ENCODE results near the gene RRP1. TPM values are rescaled to one million over a fixed set of nuclear protein-coding genes. Genes with fewer than 3 reads are reported as not detected.

Gene RRP1
- total and polyA plus RNA-seq, 10 of the 15 experiments (the other 5 are each of a cell fraction or from before 2014, with no cell fraction given), result 0.34 to 70.8 (median 35.1) TPM

- peak; percentile 85; the same call in 1 of the 2 replicates for TF ChIP-seq PKNOX1 (IDR thresholded peaks at IDR 0.05)
These were observed 16.0 kb downstream of the RRP1 start (continued) for GRCh38 chr21:43805275-43805800.

- RAD21 ChIA-PET (ENCODE audit: unreplicated experiment), result interaction anchor here (1.0 to 1.6 kb wide), 4 partner anchors 11 to 132 kb away, joined by 3 to 8 read pairs (median 4); partner anchors contain the start of gene RRP1
- Histone ChIP-seq H3K27me3 (replicated peaks in 1 of 2; ENCODE audit: control insufficient read depth in 2 of 2, insufficient read depth in 2 of 2, low read length in 1 of 2) (no peaks in the 10 kb centered on the region), H4K20me1 (ENCODE audit: control insufficient read depth, insufficient read depth) (no peaks in the 10 kb centered on the region), H3K36me3 (ENCODE audit: control insufficient read depth in 2 of 2, insufficient read depth in 2 of 2, low read length in 1 of 2) (peaks cover 6 to 27% of the 10 kb centered on the region in 2 experiments; a peak in 3 of 4 replicates), H2AFZ (ENCODE audit: control insufficient read depth, low read depth, low read length) (peak overlapping the region; percentile 48), H3K4me3 (peak overlapping the region; percentile 29; the same call in 1 of the 2 replicates), H3K9ac (ENCODE audit: control insufficient read depth, insufficient read depth, low read length) (peak overlapping the region; percentile 74), H3K4me1 (ENCODE audit: control insufficient read depth, insufficient read depth, low read length) (peaks cover 56% of the 10 kb centered on the region), H3K79me2 (ENCODE audit: control insufficient read depth, insufficient read depth, low read length) (peaks cover 7% of the 10 kb centered on the region), H3K9me3 (replicated peaks; ENCODE audit: control insufficient read depth, insufficient read depth, low read length) (no peaks in the 10 kb centered on the region), H3K27ac (ENCODE audit: control insufficient read depth, insufficient read depth) (peak overlapping the region; percentile 98), H3K4me2 (ENCODE audit: control insufficient read depth, insufficient read depth) (peak overlapping the region; percentile 91)
- FAIRE-seq, result no peak
- CTCF ChIA-PET, result interaction anchor here (1.0 to 1.9 kb wide), 2 partner anchors 17 to 132 kb away, joined by 4 to 5 read pairs; partner anchors contain the start of gene RRP1
- peak; percentile 4 for ATAC-seq
- SMC1A ChIA-PET (ENCODE audit: uncharacterized antibody, unreplicated experiment), result interaction anchor here (0.9 to 1.4 kb wide), 2 partner anchors 115 to 131 kb away, joined by 3 to 5 read pairs; no protein-coding TSS in a partner anchor
- intact Hi-C loops (cut with micrococcal nuclease; ENCODE audit: unreplicated experiment), result no loop called here
- 59% methylated on average over 21 of the region's 21 CpGs for WGBS (ENCODE audit: insufficient coverage, insufficient replicate concordance, low lambda C conversion rate, missing lambda C conversion rate)
- DNase-seq (ENCODE audit: low read depth, low spot score), result no peak
- in situ Hi-C loops (cut with MboI), result loop anchor here (5.0 kb wide), 2 partner anchors 116 to 171 kb away; no protein-coding TSS in a partner anchor
- POLR2A ChIA-PET, result interaction anchor here (0.6 to 1.5 kb wide), 3 partner anchors 17 to 132 kb away, joined by 4 to 9 read pairs (median 4); partner anchors contain the start of gene RRP1
- TSS peak; percentile 59 for BruUV-seq (replicated peaks)
- TF ChIP-seq EZH2 (IDR thresholded peaks at IDR 0.05; ENCODE audit: borderline replicate concordance, control insufficient read depth, low read depth, low read length), result no peak
- TF ChIP-seq BCL3 (IDR thresholded peaks at IDR 0.05; ENCODE audit: borderline replicate concordance, insufficient read depth, low read depth, low read length, poor library complexity, severe bottlenecking), result peak; percentile 56
- 0 out of 2 replicates have a peak, but pooled peaks have one; percentile 31 for TF ChIP-seq ZBTB4 (CRISPR knock-in tag; IDR thresholded peaks at IDR 0.05)
- TF ChIP-seq HDGF (IDR thresholded peaks at IDR 0.05), result peak; percentile 66; the same call in 1 of the 2 replicates
- TF ChIP-seq MEF2A (IDR thresholded peaks at IDR 0.05; ENCODE audit: insufficient read depth, low read depth, low read length), result no peak
- no peak for TF ChIP-seq YY1 (IDR thresholded peaks at IDR 0.05; ENCODE audit: low read depth, low read length)
- TF ChIP-seq USF1 (IDR thresholded peaks at IDR 0.05; ENCODE audit: borderline replicate concordance, extremely low read length, insufficient read depth, low read depth, low read length), result no peak
These were observed 16.8 kb downstream of the RRP1 start for GRCh38 chr21:43806017-43806710.

Data from GM12878 (cell line).